H9 (cell line): ENCODE data around the gene IL18BP. TPM values are rescaled to one million over a fixed set of nuclear protein-coding genes. Genes with fewer than 3 reads are reported as not detected.
A peak's percentile ranks its signal among the peaks of the same experiment; 100 is the strongest.

ENCODE experiments used
- DNase-seq: peaks from one replicate; pipeline ENCODE4 v3.0.0-alpha.2; 2017
- H2AFZ ChIP-seq: one replicate; pipeline ENCODE4 v1.6.1; 2013; ENCODE audit warnings: mild to moderate bottlenecking, low read length, control low read depth, moderate library complexity
- H2AK5ac ChIP-seq: 2 replicates; pipeline ENCODE4 v1.6.1; 2013; ENCODE audit warnings: low read length, control low read depth, mixed read lengths; ENCODE audit not compliant: insufficient read length
- H2BK120ac ChIP-seq: one replicate; pipeline ENCODE4 v1.6.1; 2013; ENCODE audit warnings: low read depth, mild to moderate bottlenecking, low read length, control low read depth, inconsistent platforms; ENCODE audit not compliant: poor library complexity, severe bottlenecking
- H2BK12ac ChIP-seq: 2 replicates; pipeline ENCODE4 v1.6.1; 2013; ENCODE audit warnings: low read length, control low read depth, mixed read lengths, low read depth; ENCODE audit not compliant: insufficient read length
- H2BK15ac ChIP-seq: 2 replicates; pipeline ENCODE4 v1.6.1; 2013; ENCODE audit warnings: low read depth, low read length, control low read depth
- H2BK20ac ChIP-seq: one replicate; pipeline ENCODE4 v1.6.1; 2013; ENCODE audit warnings: low read depth, mild to moderate bottlenecking, low read length, control low read depth, inconsistent platforms; ENCODE audit not compliant: poor library complexity, severe bottlenecking
- H2BK5ac ChIP-seq: 2 replicates; pipeline ENCODE4 v1.6.1; 2013; ENCODE audit warnings: low read length, control low read depth, mixed read lengths; ENCODE audit not compliant: insufficient read length
- H3K14ac ChIP-seq: 2 replicates; pipeline ENCODE4 v1.6.1; 2013; ENCODE audit warnings: low read length, control low read depth; ENCODE audit not compliant: insufficient read depth
- H3K18ac ChIP-seq: 2 replicates; pipeline ENCODE4 v1.6.1; 2013; ENCODE audit warnings: low read depth, mild to moderate bottlenecking, mixed read lengths, low read length, control low read depth; ENCODE audit not compliant: insufficient read length
- H3K23ac ChIP-seq: 2 replicates; pipeline ENCODE4 v1.6.1; 2013; ENCODE audit warnings: low read length, control low read depth, mixed read lengths, low read depth; ENCODE audit not compliant: insufficient read length
- H3K23me2 ChIP-seq: 2 replicates; pipeline ENCODE4 v1.6.1; 2013; ENCODE audit warnings: low read depth, mild to moderate bottlenecking, mixed read lengths, low read length, control low read depth; ENCODE audit not compliant: insufficient read length, poor library complexity, severe bottlenecking
- H3K27ac ChIP-seq: 2 replicates; pipeline ENCODE4 v1.5.1; 2013; ENCODE audit warnings: low read length, control low read depth, mixed read lengths, low read depth; ENCODE audit not compliant: insufficient read length
- H3K27me3 ChIP-seq: 2 replicates; pipeline ENCODE4 v1.6.1; 2013; ENCODE audit warnings: low read length, control low read depth, inconsistent platforms; ENCODE audit not compliant: insufficient read depth
- H3K4ac ChIP-seq: 2 replicates; pipeline ENCODE4 v1.6.1; 2013; ENCODE audit warnings: low read depth, mild to moderate bottlenecking, control low read depth, inconsistent platforms, low read length, moderate library complexity
- H3K4me1 ChIP-seq: 2 replicates; pipeline ENCODE4 v1.6.1; 2013; ENCODE audit warnings: low read length, control low read depth, inconsistent platforms; ENCODE audit not compliant: insufficient read depth
- H3K4me2 ChIP-seq: 2 replicates; pipeline ENCODE4 v1.6.1; 2013; ENCODE audit warnings: low read length, control low read depth, mixed read lengths; ENCODE audit not compliant: insufficient read length, insufficient read depth
- H3K56ac ChIP-seq: 2 replicates; pipeline ENCODE4 v1.6.1; 2013; ENCODE audit warnings: low read depth, mild to moderate bottlenecking, mixed read lengths, low read length, control low read depth; ENCODE audit not compliant: insufficient read length
- H3K79me1 ChIP-seq: 2 replicates; pipeline ENCODE4 v1.6.1; 2013; ENCODE audit warnings: low read depth, mild to moderate bottlenecking, moderate library complexity, low read length, control low read depth, inconsistent platforms; ENCODE audit not compliant: insufficient read depth, poor library complexity, severe bottlenecking
- H3K79me2 ChIP-seq: 2 replicates; pipeline ENCODE4 v1.6.1; 2013; ENCODE audit warnings: low read length, control low read depth, inconsistent platforms; ENCODE audit not compliant: insufficient read depth
- H3K9ac ChIP-seq: 2 replicates; pipeline ENCODE4 v1.6.1; 2013; ENCODE audit warnings: low read length, control low read depth, mixed read lengths; ENCODE audit not compliant: insufficient read length; ENCODE audit errors: extremely low read depth
- H3K9me3 ChIP-seq: one replicate; pipeline ENCODE4 v1.6.1; 2013; ENCODE audit warnings: low read depth, low read length, inconsistent platforms; ENCODE audit not compliant: control insufficient read depth
- H3T11ph ChIP-seq: one replicate; pipeline ENCODE4 v1.6.1; 2013; ENCODE audit warnings: mild to moderate bottlenecking, low read length, control low read depth, inconsistent platforms
- H4K20me1 ChIP-seq: one replicate; pipeline ENCODE4 v1.6.1; 2013; ENCODE audit not compliant: control insufficient read depth, insufficient read length, insufficient read depth
- H4K5ac ChIP-seq: 2 replicates; pipeline ENCODE4 v1.6.1; 2013; ENCODE audit warnings: low read depth, mild to moderate bottlenecking, mixed read lengths, low read length, control low read depth; ENCODE audit not compliant: insufficient read length
- H4K8ac ChIP-seq: replicated peaks from 2 replicates; pipeline ENCODE4 v1.6.1; 2013; ENCODE audit warnings: low read length, control low read depth, mixed read lengths, low read depth; ENCODE audit not compliant: insufficient read length
- H4K91ac ChIP-seq: 2 replicates; pipeline ENCODE4 v1.6.1; 2013; ENCODE audit warnings: low read depth, mild to moderate bottlenecking, moderate library complexity, mixed read lengths, low read length, control low read depth; ENCODE audit not compliant: insufficient read length
- H3K27ac Mint-ChIP-seq, 3 experiments: 2 replicates in 2 of 3; 3 replicates in 1 of 3; pipeline ENCODE4 v1.8.0; 2020 to 2021; ENCODE audit warnings: mixed read lengths in 3 of 3, mild to moderate bottlenecking in 1 of 3, moderate library complexity in 1 of 3
- H3K27me3 Mint-ChIP-seq: 2 replicates; pipeline ENCODE4 v1.8.0; 2021; ENCODE audit warnings: low read depth, mild to moderate bottlenecking, moderate library complexity, mixed read lengths
- H3K36me3 Mint-ChIP-seq, 3 experiments: 2 replicates in 2 of 3; 3 replicates in 1 of 3; pipeline ENCODE4 v1.8.0; 2020 to 2021; ENCODE audit warnings: low read depth in 3 of 3, mixed read lengths in 3 of 3; ENCODE audit not compliant: insufficient read depth in 1 of 3
- H3K4me1 Mint-ChIP-seq, 2 experiments: 2 replicates each; pipeline ENCODE4 v1.8.0; 2020; ENCODE audit warnings: mixed read lengths in 2 of 2
- H3K4me3 Mint-ChIP-seq, 2 experiments: 2 replicates in 1 of 2; 3 replicates in 1 of 2; pipeline ENCODE4 v1.8.0; 2020 to 2021; ENCODE audit warnings: mild to moderate bottlenecking in 2 of 2, mixed read lengths in 2 of 2, moderate library complexity in 1 of 2
- H3K9me3 Mint-ChIP-seq, 2 experiments: 2 replicates in 1 of 2; 3 replicates in 1 of 2; pipeline ENCODE4 v1.8.0; 2020; ENCODE audit warnings: mild to moderate bottlenecking in 2 of 2, mixed read lengths in 2 of 2, moderate library complexity in 1 of 2
- WGBS: extraction: QIAGEN DNeasy Blood & Tissue Kit; methylation state at CpG from one replicate; pipeline ENCODE4 v1.1.7; 2013; ENCODE audit warnings: missing lambda C conversion rate, low lambda C conversion rate, mixed read lengths; ENCODE audit not compliant: insufficient read length; ENCODE audit errors: extremely low coverage; 5-methylcytosine and 5-hydroxymethylcytosine counted together
- total RNA-seq: library from RNA; stranded (reverse); gene quantifications from 2 replicates; pipeline ENCODE4 v1.2.1, GENCODE V29; 2021
- TF ChIP-seq, protein P1 (sequence below): fragments of 200-600 bp; sonication (generic); conservative IDR thresholded peaks from 3 replicates; pipeline ENCODE4 v1.8.0; 2021; ENCODE audit warnings: antibody characterized with exemption, mild to moderate bottlenecking

The IL18BP gene
- total RNA-seq, 1 experiment from 2014 or later = 10.2 TPM

DNA sequence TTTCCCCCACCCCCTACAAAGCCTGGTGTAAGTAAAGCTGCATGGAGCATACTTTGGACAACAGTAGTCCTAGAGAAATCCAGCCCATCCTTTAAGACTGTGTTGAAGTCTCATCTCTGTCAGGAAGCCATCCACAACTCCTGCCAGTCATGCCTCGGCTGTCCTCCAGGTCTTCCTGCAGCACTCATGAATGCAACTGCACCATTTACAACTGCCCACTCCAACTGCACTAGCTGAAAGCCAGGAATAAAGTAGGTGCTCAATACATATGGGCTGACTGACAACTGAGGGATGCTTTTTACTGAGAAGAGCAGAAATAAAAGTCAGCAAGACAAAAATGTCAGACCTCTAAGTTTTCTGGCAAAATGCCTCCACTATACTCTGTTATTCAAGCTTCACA lies 27.4 kb downstream of the IL18BP start:
- Histone ChIP-seq H3T11ph (no peak overlapping the region), H3K4me2 (no peak overlapping the region), H4K8ac (no peak overlapping the region), H2BK12ac (no peak overlapping the region), H3K79me1 (no peaks in the 10 kb centered on the region), H2BK5ac (no peak overlapping the region), H3K18ac (no peak overlapping the region), H3K9me3 (no peaks in the 10 kb centered on the region), H3K4ac (no peak overlapping the region), H2BK20ac (no peak overlapping the region), H2AFZ (no peak overlapping the region), H3K27me3 (no peaks in the 10 kb centered on the region), H3K4me1 (no peaks in the 10 kb centered on the region), H3K23me2 (no peaks in the 10 kb centered on the region), H2BK120ac (no peak overlapping the region), H4K20me1 (no peaks in the 10 kb centered on the region), H3K56ac (no peak overlapping the region), H3K27ac (no peak overlapping the region), H3K23ac (no peak overlapping the region), H2AK5ac (no peak overlapping the region), H2BK15ac (no peak overlapping the region), H3K14ac (no peak overlapping the region), H3K9ac (no peak overlapping the region), H4K91ac (no peak overlapping the region), H4K5ac (no peak overlapping the region), H3K79me2 (no peaks in the 10 kb centered on the region; the same call in 1 of the 2 replicates)
- Mint-ChIP-seq H3K27me3 (no peaks in the 10 kb centered on the region), H3K4me3 (no peak overlapping the region), H3K9me3 (no peaks in the 10 kb centered on the region), H3K36me3 (peaks cover 19 to 70% (median 54%) of the 10 kb centered on the region in 3 experiments), H3K27ac (peak overlapping the region in 2 of 3 experiments; percentile 97 to 98; a peak in 4 of 7 replicates), H3K4me1 (peaks cover 10% of the 10 kb centered on the region in 2 experiments)
- no CpG with 5 or more reads among the region's 1 CpG for WGBS
- TF ChIP-seq, protein P1, sequence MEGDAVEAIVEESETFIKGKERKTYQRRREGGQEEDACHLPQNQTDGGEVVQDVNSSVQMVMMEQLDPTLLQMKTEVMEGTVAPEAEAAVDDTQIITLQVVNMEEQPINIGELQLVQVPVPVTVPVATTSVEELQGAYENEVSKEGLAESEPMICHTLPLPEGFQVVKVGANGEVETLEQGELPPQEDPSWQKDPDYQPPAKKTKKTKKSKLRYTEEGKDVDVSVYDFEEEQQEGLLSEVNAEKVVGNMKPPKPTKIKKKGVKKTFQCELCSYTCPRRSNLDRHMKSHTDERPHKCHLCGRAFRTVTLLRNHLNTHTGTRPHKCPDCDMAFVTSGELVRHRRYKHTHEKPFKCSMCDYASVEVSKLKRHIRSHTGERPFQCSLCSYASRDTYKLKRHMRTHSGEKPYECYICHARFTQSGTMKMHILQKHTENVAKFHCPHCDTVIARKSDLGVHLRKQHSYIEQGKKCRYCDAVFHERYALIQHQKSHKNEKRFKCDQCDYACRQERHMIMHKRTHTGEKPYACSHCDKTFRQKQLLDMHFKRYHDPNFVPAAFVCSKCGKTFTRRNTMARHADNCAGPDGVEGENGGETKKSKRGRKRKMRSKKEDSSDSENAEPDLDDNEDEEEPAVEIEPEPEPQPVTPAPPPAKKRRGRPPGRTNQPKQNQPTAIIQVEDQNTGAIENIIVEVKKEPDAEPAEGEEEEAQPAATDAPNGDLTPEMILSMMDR = no peak
- DNase-seq = no peak
